ENCODE data around the gene KCNQ1. TPM values are rescaled to one million over a fixed set of nuclear protein-coding genes. Genes with fewer than 3 reads are reported as not detected.

The KCNQ1 gene
- total RNA-seq, 1 donor from 2014 or later: 4.8 TPM

DNA sequence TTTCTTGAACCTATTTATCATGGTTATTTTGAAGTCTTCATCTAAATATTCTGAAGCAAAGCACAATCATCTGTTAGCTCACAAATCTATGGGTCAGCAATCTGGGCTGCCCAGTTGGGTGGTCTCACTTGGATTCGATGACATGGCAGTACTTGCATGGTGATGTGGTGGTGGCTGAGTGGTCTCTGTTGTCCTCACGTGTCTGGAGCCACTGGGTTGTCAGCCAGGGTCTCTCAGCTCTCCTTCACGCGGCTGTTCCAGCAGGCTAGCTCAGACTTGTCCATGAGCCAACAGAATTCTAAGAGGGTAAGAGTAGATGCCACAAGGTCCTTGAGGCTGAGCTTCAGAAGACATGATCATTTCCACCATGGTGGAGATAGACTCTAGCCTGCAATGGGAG is 321.4 kb downstream of the KCNQ1 start:
- DNase-seq (ENCODE audit: extremely low spot score, unreplicated experiment): peak; percentile 32
- H3K36me3 Mint-ChIP-seq: no peaks in the 10 kb centered on the region
- no peaks in the 10 kb centered on the region for H3K27me3 Mint-ChIP-seq
- peaks cover 15% of the 10 kb centered on the region for H3K4me1 Mint-ChIP-seq (ENCODE audit: unreplicated experiment)
- H3K27ac Mint-ChIP-seq: no peak overlapping the region
- H3K4me3 Mint-ChIP-seq: no peak overlapping the region
- TF ChIP-seq, protein P1, sequence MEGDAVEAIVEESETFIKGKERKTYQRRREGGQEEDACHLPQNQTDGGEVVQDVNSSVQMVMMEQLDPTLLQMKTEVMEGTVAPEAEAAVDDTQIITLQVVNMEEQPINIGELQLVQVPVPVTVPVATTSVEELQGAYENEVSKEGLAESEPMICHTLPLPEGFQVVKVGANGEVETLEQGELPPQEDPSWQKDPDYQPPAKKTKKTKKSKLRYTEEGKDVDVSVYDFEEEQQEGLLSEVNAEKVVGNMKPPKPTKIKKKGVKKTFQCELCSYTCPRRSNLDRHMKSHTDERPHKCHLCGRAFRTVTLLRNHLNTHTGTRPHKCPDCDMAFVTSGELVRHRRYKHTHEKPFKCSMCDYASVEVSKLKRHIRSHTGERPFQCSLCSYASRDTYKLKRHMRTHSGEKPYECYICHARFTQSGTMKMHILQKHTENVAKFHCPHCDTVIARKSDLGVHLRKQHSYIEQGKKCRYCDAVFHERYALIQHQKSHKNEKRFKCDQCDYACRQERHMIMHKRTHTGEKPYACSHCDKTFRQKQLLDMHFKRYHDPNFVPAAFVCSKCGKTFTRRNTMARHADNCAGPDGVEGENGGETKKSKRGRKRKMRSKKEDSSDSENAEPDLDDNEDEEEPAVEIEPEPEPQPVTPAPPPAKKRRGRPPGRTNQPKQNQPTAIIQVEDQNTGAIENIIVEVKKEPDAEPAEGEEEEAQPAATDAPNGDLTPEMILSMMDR (conservative IDR thresholded peaks at IDR 0.05): no peak
- peaks cover 5% of the 10 kb centered on the region for H3K9me3 Mint-ChIP-seq

DNA sequence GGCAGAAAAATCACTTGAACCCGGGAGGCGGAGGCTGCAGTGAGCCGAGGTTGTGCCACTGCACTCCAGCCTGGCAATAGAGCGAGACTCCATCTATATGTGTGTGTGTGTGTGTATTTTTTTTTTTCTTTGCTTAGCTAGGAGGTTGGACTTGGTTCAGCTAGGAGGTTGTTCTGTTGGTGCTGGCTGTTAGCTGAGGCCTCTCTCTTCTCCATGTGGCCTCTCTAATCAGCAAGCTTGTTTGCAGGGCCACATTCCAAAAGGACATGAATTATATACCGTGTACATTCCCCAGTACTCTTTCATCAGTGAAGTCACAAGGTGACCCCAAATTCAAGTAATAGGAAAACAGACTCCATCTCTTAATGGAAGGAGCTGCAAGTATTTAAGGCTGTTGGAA is 322.3 kb downstream of the KCNQ1 start:
- Mint-ChIP-seq H3K4me1 (ENCODE audit: unreplicated experiment) (peaks cover 20% of the 10 kb centered on the region), H3K36me3 (no peaks in the 10 kb centered on the region), H3K9me3 (peaks cover 5% of the 10 kb centered on the region), H3K27me3 (peaks cover 5% of the 10 kb centered on the region), H3K27ac (no peak overlapping the region), H3K4me3 (no peak overlapping the region)
- TF ChIP-seq, protein P1 (conservative IDR thresholded peaks at IDR 0.05): no peak
- no peak for DNase-seq (ENCODE audit: extremely low spot score, unreplicated experiment)

DNA sequence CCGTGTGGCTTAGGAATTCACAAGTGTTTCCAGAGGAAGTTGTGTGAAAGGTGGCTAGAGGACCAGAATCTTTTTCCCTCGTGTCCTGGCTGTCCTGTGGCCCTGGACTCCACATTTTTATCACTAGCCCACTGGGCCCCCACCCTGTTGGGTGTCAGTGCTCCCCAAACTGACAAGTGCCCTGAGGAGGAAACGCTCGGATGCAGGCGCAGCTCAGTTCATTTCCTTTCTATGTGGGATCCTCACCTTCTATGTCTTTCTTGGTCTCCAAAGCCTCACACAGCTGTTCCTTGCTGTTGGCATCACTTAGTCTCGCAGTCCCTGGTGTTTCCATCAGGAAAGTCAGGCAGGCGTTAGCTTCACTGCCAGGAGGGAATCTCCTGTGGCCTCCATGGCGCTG is 323.0 kb downstream of the KCNQ1 start:
- H3K4me3 Mint-ChIP-seq: no peak overlapping the region
- TF ChIP-seq, protein P1 (conservative IDR thresholded peaks at IDR 0.05): no peak
- H3K27ac Mint-ChIP-seq: no peak overlapping the region
- peaks cover 5% of the 10 kb centered on the region for H3K27me3 Mint-ChIP-seq
- H3K36me3 Mint-ChIP-seq: no peaks in the 10 kb centered on the region
- peaks cover 5% of the 10 kb centered on the region for H3K9me3 Mint-ChIP-seq
- DNase-seq (ENCODE audit: extremely low spot score, unreplicated experiment): peak; percentile 47
- H3K4me1 Mint-ChIP-seq (ENCODE audit: unreplicated experiment): peaks cover 19% of the 10 kb centered on the region

DNA sequence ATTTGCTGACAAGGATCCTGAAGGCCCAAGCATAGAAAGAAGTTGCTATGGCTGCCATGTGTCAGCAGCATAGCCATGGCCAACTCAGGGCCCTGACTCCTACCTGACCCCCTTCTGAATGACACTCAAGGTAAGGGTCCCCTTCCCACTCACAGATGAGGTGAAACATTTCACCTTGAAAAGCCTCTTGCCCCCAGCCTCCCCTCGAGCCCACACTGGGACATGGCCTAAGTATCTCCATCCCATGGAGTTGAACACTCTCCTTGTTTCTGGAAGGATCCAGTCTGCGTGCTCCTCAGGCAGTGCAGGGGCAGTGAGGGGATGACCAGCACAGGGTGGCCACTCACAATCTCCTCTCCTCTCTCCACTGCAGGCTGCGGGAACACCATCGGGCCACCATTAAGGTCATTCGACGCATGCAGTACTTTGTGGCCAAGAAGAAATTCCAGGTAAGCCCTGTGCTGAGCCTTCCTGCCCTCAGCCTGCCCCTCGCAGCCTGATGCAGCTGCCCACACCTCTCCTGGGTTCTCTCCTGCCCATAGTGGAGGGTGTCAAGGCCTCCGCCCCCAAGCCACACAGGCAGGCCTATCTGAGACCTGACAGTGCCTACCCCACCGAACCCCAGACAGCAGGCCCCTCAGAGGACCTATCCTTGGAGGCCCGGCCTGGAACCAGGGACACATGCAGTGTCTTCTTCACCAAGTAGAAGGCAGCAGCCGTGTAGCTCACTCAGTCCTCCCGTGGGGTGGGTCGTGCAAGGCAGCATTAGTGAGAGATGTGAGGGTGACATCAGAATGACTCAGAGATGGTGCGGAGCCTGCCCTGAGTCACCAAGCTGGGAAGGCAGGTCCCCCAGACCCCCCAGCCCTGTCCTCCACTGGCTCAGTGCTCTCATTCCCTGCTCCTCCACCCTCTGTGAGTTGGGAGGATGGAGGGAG is 323.9 kb downstream of the KCNQ1 start:
- peaks cover 17% of the 10 kb centered on the region for H3K4me1 Mint-ChIP-seq (ENCODE audit: unreplicated experiment)
- H3K27me3 Mint-ChIP-seq: peaks cover 11% of the 10 kb centered on the region
- peak; percentile 61 for DNase-seq (ENCODE audit: extremely low spot score, unreplicated experiment)
- peaks cover 5% of the 10 kb centered on the region for H3K9me3 Mint-ChIP-seq
- TF ChIP-seq, protein P1 (conservative IDR thresholded peaks at IDR 0.05): no peak
- no peak overlapping the region for H3K4me3 Mint-ChIP-seq
- no peaks in the 10 kb centered on the region for H3K36me3 Mint-ChIP-seq
- H3K27ac Mint-ChIP-seq: no peak overlapping the region

DNA sequence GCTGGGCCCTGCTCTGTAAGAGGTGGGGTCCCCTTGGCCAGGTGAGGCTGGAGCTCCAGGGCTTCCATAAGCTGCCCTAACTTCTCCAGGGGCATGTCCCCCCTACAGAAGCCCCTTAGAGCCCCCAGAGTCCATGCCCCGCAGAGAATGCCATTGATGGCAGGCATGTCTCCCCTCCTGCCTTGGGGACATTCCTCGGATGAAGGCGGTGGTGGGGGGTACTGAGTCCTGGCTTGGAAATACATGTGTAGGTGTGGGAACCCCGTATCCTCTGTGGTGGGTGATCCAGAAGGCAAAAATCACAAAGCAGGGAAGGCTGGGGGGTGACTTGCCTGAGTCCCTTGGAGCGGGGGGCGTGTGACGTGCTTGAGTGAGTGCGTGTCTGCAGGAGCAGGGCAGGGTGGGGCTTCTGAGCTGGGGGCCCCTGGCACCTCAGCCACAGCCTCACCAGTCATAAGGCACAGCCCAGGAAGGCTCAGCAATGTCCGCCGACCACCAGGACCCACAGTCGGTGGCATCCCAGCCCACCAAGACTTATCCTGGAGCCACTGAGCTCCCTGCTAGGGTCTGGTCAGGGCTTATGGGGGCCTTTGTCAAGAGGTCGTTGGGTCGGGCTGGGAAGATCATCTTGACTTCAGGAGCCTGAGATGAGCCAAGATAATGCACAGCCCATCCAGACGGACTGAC is 324.7 kb downstream of the KCNQ1 start:
- peak; percentile 57 for DNase-seq (ENCODE audit: extremely low spot score, unreplicated experiment)
- H3K27me3 Mint-ChIP-seq: peaks cover 11% of the 10 kb centered on the region
- H3K36me3 Mint-ChIP-seq: no peaks in the 10 kb centered on the region
- H3K9me3 Mint-ChIP-seq: peaks cover 5% of the 10 kb centered on the region
- TF ChIP-seq, protein P1 (conservative IDR thresholded peaks at IDR 0.05): no peak
- H3K4me1 Mint-ChIP-seq (ENCODE audit: unreplicated experiment): peaks cover 10% of the 10 kb centered on the region
- H3K27ac Mint-ChIP-seq: no peak overlapping the region
- H3K4me3 Mint-ChIP-seq: no peak overlapping the region

Measured in type B pancreatic cell (in vitro differentiated cells).